ENCODE data around the gene MYD88.

MYD88 gene

GRCh38 chr3:38138349-38139190, at the start of gene MYD88:
MYD88 (plus strand) TSS chr3:38138661; CDS start chr3:38138701, 40 bp downstream.
- H3K36me3 Mint-ChIP-seq (ENCODE audit: low read depth): peaks cover 45% of the 10 kb centered on the region
- H3K4me3 Mint-ChIP-seq: peak within 1 kb of the TSS; percentile 93
- peak within 1 kb of the TSS; percentile 98 for H3K27ac Mint-ChIP-seq
- no peaks in the 10 kb centered on the region for H3K9me3 Mint-ChIP-seq
- no peaks in the 10 kb centered on the region for H3K27me3 Mint-ChIP-seq (ENCODE audit: low read depth)
- peaks cover 57% of the 10 kb centered on the region for H3K4me1 Mint-ChIP-seq (ENCODE audit: low read depth)

- H3K4me1 Mint-ChIP-seq (ENCODE audit: low read depth): no peaks in the 10 kb centered on the region
- peaks cover 7% of the 10 kb centered on the region for H3K9me3 Mint-ChIP-seq
- no peak overlapping the region for H3K27ac Mint-ChIP-seq
- H3K4me3 Mint-ChIP-seq: no peak overlapping the region
- H3K27me3 Mint-ChIP-seq (ENCODE audit: low read depth): no peaks in the 10 kb centered on the region
- peaks cover 2% of the 10 kb centered on the region for H3K36me3 Mint-ChIP-seq (ENCODE audit: low read depth)
These were observed 49.3 kb upstream of the MYD88 start for GRCh38 chr3:38089163-38089562.

GRCh38 chr3:38090453-38090852, 48.0 kb upstream of the MYD88 start:
- Mint-ChIP-seq H3K9me3 (no peaks in the 10 kb centered on the region), H3K36me3 (ENCODE audit: low read depth) (no peaks in the 10 kb centered on the region), H3K27ac (no peak overlapping the region), H3K27me3 (ENCODE audit: low read depth) (no peaks in the 10 kb centered on the region), H3K4me3 (no peak overlapping the region), H3K4me1 (ENCODE audit: low read depth) (no peaks in the 10 kb centered on the region)

DNA sequence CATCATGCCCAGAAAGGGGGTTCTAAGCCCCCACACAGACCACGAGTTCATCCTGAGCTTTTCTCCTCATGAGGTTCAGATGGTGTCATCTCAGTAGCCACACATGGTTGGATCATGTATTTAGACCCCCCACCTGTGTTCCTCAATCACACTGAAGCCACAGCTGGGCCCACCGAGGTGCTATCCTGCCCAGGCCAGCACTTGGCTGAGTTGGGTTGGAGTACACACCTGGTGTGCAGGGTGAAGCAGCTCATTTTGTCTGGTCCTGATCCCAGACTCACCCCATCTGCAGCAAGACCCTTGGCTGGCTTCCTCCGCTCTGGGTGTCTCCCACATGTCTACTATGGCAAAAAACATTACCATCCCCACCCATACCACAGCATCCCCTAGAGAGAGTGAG, 43.5 kb upstream of the MYD88 start:
- Mint-ChIP-seq H3K9me3 (no peaks in the 10 kb centered on the region), H3K4me1 (ENCODE audit: low read depth) (no peaks in the 10 kb centered on the region), H3K27me3 (ENCODE audit: low read depth) (no peaks in the 10 kb centered on the region), H3K27ac (no peak overlapping the region), H3K4me3 (no peak overlapping the region), H3K36me3 (ENCODE audit: low read depth) (no peaks in the 10 kb centered on the region)

DNA sequence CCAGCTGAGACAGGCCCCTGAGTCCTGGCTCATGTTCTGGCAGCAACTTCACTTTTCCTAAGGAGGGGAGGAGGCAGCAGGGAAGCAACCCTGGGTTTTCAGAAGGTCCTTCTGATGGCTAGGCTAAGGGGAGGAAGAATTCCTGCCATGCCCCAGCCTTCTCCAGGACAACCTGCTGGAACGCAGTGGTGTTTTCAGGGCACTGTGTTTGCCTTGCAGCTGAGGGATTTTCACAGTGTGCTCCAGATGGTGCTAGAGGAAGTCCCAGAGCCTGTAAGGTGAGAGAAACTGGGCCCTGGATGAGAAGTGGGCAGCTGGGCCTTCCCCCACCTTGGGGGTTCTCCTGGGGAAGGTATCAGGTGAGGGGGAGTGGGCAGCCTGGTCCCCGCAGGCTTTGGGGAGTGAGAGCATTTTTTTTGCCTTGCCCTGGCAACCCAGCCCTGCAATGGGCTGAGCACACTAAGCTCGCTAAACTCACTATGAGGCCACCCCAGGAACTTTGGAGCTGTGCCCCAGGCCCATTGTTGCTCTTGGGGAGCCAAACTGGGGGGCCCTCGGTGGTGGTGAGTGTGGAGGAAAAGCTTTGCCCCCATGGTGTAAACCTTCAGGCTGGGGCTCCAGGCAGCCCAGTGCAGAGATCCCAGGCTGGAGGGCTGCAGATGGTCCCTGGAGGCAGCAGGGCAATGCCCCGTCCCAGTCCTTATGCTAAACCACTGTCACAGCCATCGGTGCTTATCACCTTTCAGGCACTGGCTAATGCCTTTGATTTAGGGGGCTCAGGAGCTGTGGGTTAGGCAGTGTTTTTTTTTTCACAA, 42.6 kb upstream of the MYD88 start:
- Mint-ChIP-seq H3K4me3 (no peak overlapping the region), H3K4me1 (ENCODE audit: low read depth) (no peaks in the 10 kb centered on the region), H3K27ac (no peak overlapping the region), H3K9me3 (no peaks in the 10 kb centered on the region), H3K27me3 (ENCODE audit: low read depth) (no peaks in the 10 kb centered on the region), H3K36me3 (ENCODE audit: low read depth) (no peaks in the 10 kb centered on the region)

DNA sequence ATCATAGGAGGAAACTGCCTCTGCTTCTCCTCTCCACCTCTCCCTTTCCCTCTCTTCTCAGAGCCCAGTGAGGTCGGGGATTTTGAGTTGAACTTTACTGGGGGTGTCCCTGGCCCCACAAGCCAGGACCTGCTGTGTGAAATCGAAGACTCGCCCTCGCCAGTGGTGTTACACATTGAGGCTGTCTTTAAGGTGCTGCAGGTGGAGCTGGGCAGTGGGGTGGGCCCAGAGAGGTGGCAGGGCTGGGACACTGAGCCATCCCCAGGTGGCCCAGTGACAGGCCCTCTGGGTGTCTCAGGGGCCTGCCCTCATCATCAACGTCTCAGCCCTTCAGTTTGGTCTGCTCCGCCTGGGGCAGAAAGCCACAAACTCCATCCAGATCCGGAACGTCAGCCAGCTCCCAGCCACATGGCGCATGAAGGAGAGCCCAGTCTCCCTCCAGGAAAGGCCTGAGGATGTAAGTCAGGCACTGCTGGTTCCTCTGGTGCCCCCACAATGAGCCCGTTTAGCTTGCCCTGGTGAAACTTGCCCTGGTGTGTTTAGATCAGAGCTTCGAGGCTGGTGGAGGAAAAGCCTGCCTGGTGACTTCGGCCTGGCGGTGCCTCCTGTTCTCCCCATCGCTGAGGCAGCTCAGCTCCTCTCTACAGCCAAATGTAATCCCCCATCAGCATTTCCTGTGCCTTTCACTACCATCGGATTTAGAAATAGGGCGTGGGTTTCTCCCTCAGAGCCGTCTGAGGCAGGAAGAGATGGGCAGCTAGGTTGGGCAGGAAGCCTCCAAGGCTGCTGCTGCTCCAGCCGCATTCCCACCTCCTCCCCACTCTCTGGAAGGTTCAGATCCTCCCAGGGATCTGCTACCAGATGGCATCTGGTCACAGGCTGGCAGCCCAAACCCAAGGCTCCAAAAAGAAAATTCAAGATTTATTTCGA, 40.8 kb upstream of the MYD88 start:
- H3K9me3 Mint-ChIP-seq: no peaks in the 10 kb centered on the region
- no peaks in the 10 kb centered on the region for H3K4me1 Mint-ChIP-seq (ENCODE audit: low read depth)
- no peak overlapping the region for H3K27ac Mint-ChIP-seq
- H3K27me3 Mint-ChIP-seq (ENCODE audit: low read depth): peaks cover 6% of the 10 kb centered on the region
- no peak overlapping the region for H3K4me3 Mint-ChIP-seq
- no peaks in the 10 kb centered on the region for H3K36me3 Mint-ChIP-seq (ENCODE audit: low read depth)

- Mint-ChIP-seq H3K36me3 (ENCODE audit: low read depth) (no peaks in the 10 kb centered on the region), H3K9me3 (no peaks in the 10 kb centered on the region), H3K27me3 (ENCODE audit: low read depth) (peaks cover 10% of the 10 kb centered on the region), H3K4me1 (ENCODE audit: low read depth) (no peaks in the 10 kb centered on the region), H3K4me3 (no peak overlapping the region), H3K27ac (no peak overlapping the region)
These were observed 40.1 kb upstream of the MYD88 start for GRCh38 chr3:38098376-38098723.

- Mint-ChIP-seq H3K9me3 (no peaks in the 10 kb centered on the region), H3K4me3 (no peak overlapping the region), H3K4me1 (ENCODE audit: low read depth) (no peaks in the 10 kb centered on the region), H3K36me3 (ENCODE audit: low read depth) (no peaks in the 10 kb centered on the region), H3K27me3 (ENCODE audit: low read depth) (peaks cover 14% of the 10 kb centered on the region), H3K27ac (no peak overlapping the region)
These were observed 38.9 kb upstream of the MYD88 start for GRCh38 chr3:38099518-38099917.

DNA sequence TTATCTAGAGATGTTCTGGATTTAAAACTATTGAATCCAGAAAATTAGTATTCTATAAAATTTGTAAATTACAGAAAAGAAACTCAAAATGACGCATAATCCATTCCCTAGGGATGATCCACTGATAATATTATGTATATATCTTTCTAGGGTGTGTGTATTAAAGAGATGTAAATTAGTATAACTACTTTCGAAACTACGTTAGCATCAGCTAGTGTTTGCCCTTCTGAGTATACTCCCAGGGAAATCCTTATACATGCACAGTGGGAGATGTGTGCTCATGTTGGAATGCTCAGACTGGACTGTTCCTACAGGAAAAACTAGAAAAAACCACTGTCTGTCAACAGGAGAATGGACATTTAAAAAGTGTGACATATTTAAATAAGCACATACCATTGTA, 38.0 kb upstream of the MYD88 start:
- no peaks in the 10 kb centered on the region for H3K36me3 Mint-ChIP-seq (ENCODE audit: low read depth)
- peaks cover 9% of the 10 kb centered on the region for H3K9me3 Mint-ChIP-seq
- peaks cover 24% of the 10 kb centered on the region for H3K27me3 Mint-ChIP-seq (ENCODE audit: low read depth)
- no peaks in the 10 kb centered on the region for H3K4me1 Mint-ChIP-seq (ENCODE audit: low read depth)
- no peak overlapping the region for H3K27ac Mint-ChIP-seq
- H3K4me3 Mint-ChIP-seq: no peak overlapping the region

- H3K9me3 Mint-ChIP-seq: peaks cover 13% of the 10 kb centered on the region
- no peak overlapping the region for H3K27ac Mint-ChIP-seq
- no peaks in the 10 kb centered on the region for H3K36me3 Mint-ChIP-seq (ENCODE audit: low read depth)
- no peaks in the 10 kb centered on the region for H3K4me1 Mint-ChIP-seq (ENCODE audit: low read depth)
- no peak overlapping the region for H3K4me3 Mint-ChIP-seq
- peaks cover 31% of the 10 kb centered on the region for H3K27me3 Mint-ChIP-seq (ENCODE audit: low read depth)
These were observed 36.5 kb upstream of the MYD88 start for GRCh38 chr3:38101811-38102443.

DNA sequence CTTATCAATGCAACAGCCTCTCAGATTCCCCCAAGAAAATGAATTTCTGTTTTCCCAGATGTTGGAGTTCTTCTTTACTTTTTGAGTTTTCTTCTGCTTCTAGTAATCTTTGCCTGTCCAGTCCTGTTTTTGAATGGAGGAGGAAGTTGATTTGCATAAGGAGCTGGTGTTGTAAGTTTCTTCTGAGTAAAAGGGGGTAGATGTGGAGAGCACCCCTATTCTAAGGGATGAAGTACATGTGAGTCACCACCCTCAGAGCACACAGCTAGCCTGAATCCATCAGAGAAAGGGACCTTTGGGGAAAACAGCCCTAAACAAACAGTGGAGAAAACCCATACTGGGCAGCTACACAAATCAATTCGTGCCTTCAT, 36.0 kb upstream of the MYD88 start:
- Mint-ChIP-seq H3K27me3 (ENCODE audit: low read depth) (peaks cover 31% of the 10 kb centered on the region), H3K27ac (no peak overlapping the region), H3K9me3 (peaks cover 13% of the 10 kb centered on the region), H3K4me1 (ENCODE audit: low read depth) (no peaks in the 10 kb centered on the region), H3K4me3 (no peak overlapping the region), H3K36me3 (ENCODE audit: low read depth) (no peaks in the 10 kb centered on the region)

- Mint-ChIP-seq H3K27ac (no peak overlapping the region), H3K9me3 (peaks cover 13% of the 10 kb centered on the region), H3K27me3 (ENCODE audit: low read depth) (peaks cover 31% of the 10 kb centered on the region), H3K4me1 (ENCODE audit: low read depth) (no peaks in the 10 kb centered on the region), H3K4me3 (no peak overlapping the region), H3K36me3 (ENCODE audit: low read depth) (no peaks in the 10 kb centered on the region)
These were observed 32.9 kb upstream of the MYD88 start for GRCh38 chr3:38105525-38105924.

GRCh38 chr3:38107911-38108648, 30.4 kb upstream of the MYD88 start:
- Mint-ChIP-seq H3K4me3 (no peak overlapping the region), H3K27me3 (ENCODE audit: low read depth) (peaks cover 23% of the 10 kb centered on the region), H3K27ac (no peak overlapping the region), H3K36me3 (ENCODE audit: low read depth) (no peaks in the 10 kb centered on the region), H3K4me1 (ENCODE audit: low read depth) (no peaks in the 10 kb centered on the region), H3K9me3 (peaks cover 13% of the 10 kb centered on the region)
